PC-9 (cell line): ENCODE data around the gene CNGA1. TPM values are rescaled to one million over a fixed set of nuclear protein-coding genes. Genes with fewer than 3 reads are reported as not detected.
A peak's percentile ranks its signal among the peaks of the same experiment; 100 is the strongest.

ENCODE experiments used
- BruUV-seq: library from RNA; stranded (reverse); fragments of 400-500 nt; replicated peaks from 2 replicates; lab custom pipeline; 2021; lab: Mats Ljungman, UMichigan
- CTCF ChIA-PET: fragments of 300-600 bp; sonication (Branson Sonifier 250); formaldehyde crosslinking; loops from one replicate; lab custom pipeline; 2022; ENCODE audit warnings: antibody characterized with exemption; lab: Charles Lee
- POLR2A ChIA-PET: fragments of 300-600 bp; sonication (Branson Sonifier 250); formaldehyde crosslinking; loops from one replicate; lab custom pipeline; 2022; ENCODE audit warnings: antibody characterized with exemption; ENCODE audit not compliant: unreplicated experiment; lab: Charles Lee
- DNase-seq, 2 experiments: peaks; one replicate each; pipeline versions ENCODE4 v3.0.0 to v3.0.0-alpha.2; 2015 to 2022; ENCODE audit warnings: mixed read lengths in 1 of 2
- H2AFZ ChIP-seq: fragments of 200-600 bp; sonication (generic); 2 replicates; pipeline ENCODE4 v1.8.1; 2017; ENCODE audit warnings: antibody characterized with exemption
- H3F3A ChIP-seq: fragments of 200-600 bp; sonication (generic); 2 replicates; pipeline ENCODE4 v1.8.1; 2017; ENCODE audit warnings: antibody characterized with exemption, mild to moderate bottlenecking, low read depth; ENCODE audit not compliant: insufficient read depth
- H3K27ac ChIP-seq: fragments of 200-600 bp; sonication (generic); 2 replicates; pipeline ENCODE4 v1.6.1; 2016; ENCODE audit warnings: mixed run types
- H3K27me3 ChIP-seq: fragments of 200-600 bp; sonication (generic); 2 replicates; pipeline ENCODE4 v1.6.1; 2016; ENCODE audit warnings: low read depth, mixed run types; ENCODE audit not compliant: insufficient read depth
- H3K36me3 ChIP-seq: fragments of 200-600 bp; sonication (generic); 2 replicates; pipeline ENCODE4 v1.6.1; 2016; ENCODE audit warnings: low read depth, mixed run types
- H3K4me1 ChIP-seq: fragments of 200-600 bp; sonication (generic); replicated peaks from 2 replicates; pipeline ENCODE4 v1.6.1; 2016; ENCODE audit warnings: mixed run types; ENCODE audit not compliant: insufficient read depth
- H3K4me2 ChIP-seq: fragments of 200-600 bp; sonication (generic); 2 replicates; pipeline ENCODE4 v1.6.1; 2017; ENCODE audit warnings: mixed run types
- H3K4me3 ChIP-seq: fragments of 200-600 bp; sonication (generic); 2 replicates; pipeline ENCODE4 v1.6.1; 2016; ENCODE audit warnings: mixed run types
- H3K79me2 ChIP-seq: fragments of 200-600 bp; sonication (generic); 2 replicates; pipeline ENCODE4 v1.6.1; 2017; ENCODE audit warnings: low read depth, mixed run types
- H3K9me2 ChIP-seq: fragments of 200-600 bp; sonication (generic); 2 replicates; pipeline ENCODE4 v1.8.1; 2017; ENCODE audit warnings: mild to moderate bottlenecking; ENCODE audit not compliant: insufficient read depth
- H3K9me3 ChIP-seq: fragments of 200-600 bp; sonication (generic); 2 replicates; pipeline ENCODE4 v1.8.1; 2016; ENCODE audit warnings: low read depth; ENCODE audit not compliant: insufficient read depth
- H4K20me1 ChIP-seq: fragments of 200-600 bp; sonication (generic); 2 replicates; pipeline ENCODE4 v1.8.1; 2017; ENCODE audit not compliant: insufficient read depth
- EZH2 ChIP-seq: fragments of 200-600 bp; sonication (generic); IDR thresholded peaks from 2 replicates; pipeline ENCODE4 v1.8.0; 2017; ENCODE audit warnings: antibody characterized with exemption, low read depth
- intact Hi-C: fragments of 100-400 bp; cut with micrococcal nuclease; formaldehyde crosslinking; loops from one replicate; pipeline ENCODE4 v1.10.0; 2022; ENCODE audit not compliant: unreplicated experiment
- total RNA-seq: library from RNA; stranded (reverse); gene quantifications from 2 replicates; pipeline ENCODE4 v1.2.3, GENCODE V29; 2021
- TF ChIP-seq, protein P1 (sequence below): fragments of 200-600 bp; sonication (generic); conservative IDR thresholded peaks from 2 replicates; pipeline ENCODE4 v1.6.1; 2017; ENCODE audit warnings: mixed run types, antibody characterized with exemption, mild to moderate bottlenecking, moderate library complexity

The CNGA1 gene
- total RNA-seq, 1 experiment from 2014 or later: 1.8 TPM

- peaks cover 40% of the 10 kb centered on the region for H3K36me3 ChIP-seq
- peaks cover 17% of the 10 kb centered on the region for H3K4me1 ChIP-seq
- no TSS peak for BruUV-seq
- no peaks in the 10 kb centered on the region; the same call in 1 of the 2 replicates for H3F3A ChIP-seq
- no peaks in the 10 kb centered on the region for H3K9me3 ChIP-seq
- H3K27me3 ChIP-seq: no peaks in the 10 kb centered on the region
- ChIA-PET POLR2A (no interaction called here), CTCF (no interaction called here)
- no peaks in the 10 kb centered on the region for H3K9me2 ChIP-seq
- no peaks in the 10 kb centered on the region for H4K20me1 ChIP-seq
- H3K4me2 ChIP-seq: no peak overlapping the region
- no peaks in the 10 kb centered on the region for H3K79me2 ChIP-seq
- TF ChIP-seq, protein P1, sequence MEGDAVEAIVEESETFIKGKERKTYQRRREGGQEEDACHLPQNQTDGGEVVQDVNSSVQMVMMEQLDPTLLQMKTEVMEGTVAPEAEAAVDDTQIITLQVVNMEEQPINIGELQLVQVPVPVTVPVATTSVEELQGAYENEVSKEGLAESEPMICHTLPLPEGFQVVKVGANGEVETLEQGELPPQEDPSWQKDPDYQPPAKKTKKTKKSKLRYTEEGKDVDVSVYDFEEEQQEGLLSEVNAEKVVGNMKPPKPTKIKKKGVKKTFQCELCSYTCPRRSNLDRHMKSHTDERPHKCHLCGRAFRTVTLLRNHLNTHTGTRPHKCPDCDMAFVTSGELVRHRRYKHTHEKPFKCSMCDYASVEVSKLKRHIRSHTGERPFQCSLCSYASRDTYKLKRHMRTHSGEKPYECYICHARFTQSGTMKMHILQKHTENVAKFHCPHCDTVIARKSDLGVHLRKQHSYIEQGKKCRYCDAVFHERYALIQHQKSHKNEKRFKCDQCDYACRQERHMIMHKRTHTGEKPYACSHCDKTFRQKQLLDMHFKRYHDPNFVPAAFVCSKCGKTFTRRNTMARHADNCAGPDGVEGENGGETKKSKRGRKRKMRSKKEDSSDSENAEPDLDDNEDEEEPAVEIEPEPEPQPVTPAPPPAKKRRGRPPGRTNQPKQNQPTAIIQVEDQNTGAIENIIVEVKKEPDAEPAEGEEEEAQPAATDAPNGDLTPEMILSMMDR: no peak
- TF ChIP-seq EZH2: no peak
- no peak overlapping the region for H2AFZ ChIP-seq
- H3K27ac ChIP-seq: no peak overlapping the region
- intact Hi-C loops: no loop called here
- no peak for DNase-seq
- no peak overlapping the region for H3K4me3 ChIP-seq
These were observed 20.6 kb upstream of the CNGA1 start for GRCh38 chr4:48037117-48037462.

- intact Hi-C loops: no loop called here
- H3K4me1 ChIP-seq: peaks cover 20% of the 10 kb centered on the region
- no peaks in the 10 kb centered on the region for H3K27me3 ChIP-seq
- no peaks in the 10 kb centered on the region for H4K20me1 ChIP-seq
- H3K79me2 ChIP-seq: no peaks in the 10 kb centered on the region
- H3K27ac ChIP-seq: no peak overlapping the region
- peaks cover 40% of the 10 kb centered on the region for H3K36me3 ChIP-seq
- no peaks in the 10 kb centered on the region for H3K9me2 ChIP-seq
- ChIA-PET POLR2A (no interaction called here), CTCF (no interaction called here)
- no peaks in the 10 kb centered on the region; the same call in none of the 2 replicates for H3F3A ChIP-seq
- H3K9me3 ChIP-seq: no peaks in the 10 kb centered on the region
- H3K4me3 ChIP-seq: no peak overlapping the region
- no peak for TF ChIP-seq EZH2
- TF ChIP-seq, protein P1: no peak
- no peak for DNase-seq
- H3K4me2 ChIP-seq: no peak overlapping the region
- no peak overlapping the region for H2AFZ ChIP-seq
- no TSS peak for BruUV-seq
These were observed 19.5 kb upstream of the CNGA1 start for GRCh38 chr4:48035952-48036351.

DNA sequence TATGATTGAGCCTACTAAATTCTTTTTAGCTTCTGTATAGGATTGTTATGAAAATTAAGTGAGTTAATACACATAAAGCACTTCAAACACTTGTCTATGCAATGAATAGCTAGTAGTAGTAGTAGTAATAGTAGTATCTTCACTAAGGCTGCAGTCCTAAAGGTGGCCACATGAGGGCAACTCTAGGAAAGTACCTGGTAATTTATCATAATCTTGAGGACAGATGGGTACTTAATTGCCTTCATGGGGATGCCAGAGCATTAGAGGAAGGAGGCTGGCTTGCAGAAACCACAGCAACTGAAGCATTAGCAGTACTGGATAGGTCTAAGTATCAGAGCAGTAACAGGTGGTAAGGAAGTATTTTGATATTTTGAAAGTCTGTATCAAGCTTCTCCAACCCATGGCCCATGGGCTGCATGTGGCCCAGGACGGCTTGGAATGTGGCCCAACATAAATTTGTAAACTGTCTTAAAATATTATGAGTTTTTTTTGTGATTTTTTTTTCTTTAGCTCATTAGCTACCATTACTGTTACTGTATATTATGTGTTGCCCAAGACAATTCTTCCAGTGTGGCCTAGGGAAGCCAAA lies 17.4 kb upstream of the CNGA1 start:
- Histone ChIP-seq H3K79me2 (no peaks in the 10 kb centered on the region), H3K27ac (no peak overlapping the region), H3K4me3 (no peak overlapping the region), H2AFZ (no peak overlapping the region), H3K9me3 (no peaks in the 10 kb centered on the region), H3K4me1 (peaks cover 20% of the 10 kb centered on the region), H3K36me3 (peaks cover 41% of the 10 kb centered on the region), H4K20me1 (no peaks in the 10 kb centered on the region), H3K9me2 (no peaks in the 10 kb centered on the region), H3K4me2 (no peak overlapping the region), H3K27me3 (no peaks in the 10 kb centered on the region), H3F3A (no peaks in the 10 kb centered on the region; the same call in none of the 2 replicates)
- intact Hi-C loops: no loop called here
- POLR2A ChIA-PET: interaction anchor here (0.6 kb wide), 1 partner anchor 37 kb away, joined by 9 read pairs; no protein-coding TSS in a partner anchor
- TF ChIP-seq, protein P1: peak; percentile 76
- TF ChIP-seq EZH2: no peak
- CTCF ChIA-PET: interaction anchor here (0.6 to 1.0 kb wide), 3 partner anchors 12 to 769 kb away, joined by 3 to 4 read pairs (median 3); no protein-coding TSS in a partner anchor
- BruUV-seq: no TSS peak
- DNase-seq: no peak
